Cardiac muscle cell (in vitro differentiated cells and primary cell): Measurements from ENCODE around the gene PLEKHD1. TPM values are rescaled to one million over a fixed set of nuclear protein-coding genes. Genes with fewer than 3 reads are reported as not detected.
A peak's percentile ranks its signal among the peaks of the same experiment; 100 is the strongest.

Experiments
- DNase-seq, 2 donors: peaks; one replicate each; pipeline versions ENCODE4 v3.0.0 to v3.0.0-alpha.2; 2010 to 2017; ENCODE audit warnings: low read depth in 1 of 2, low spot score in 1 of 2
- H3K27ac ChIP-seq: fragments of 200-600 bp; sonication (generic); 2 replicates; pipeline ENCODE4 v1.5.1; 2016
- H3K27me3 ChIP-seq: fragments of 200-600 bp; sonication (generic); 2 replicates; pipeline ENCODE4 v1.6.0; 2016; ENCODE audit warnings: control low read depth
- H3K36me3 ChIP-seq: fragments of 200-600 bp; sonication (generic); 2 replicates; pipeline ENCODE4 v1.5.1; 2016; ENCODE audit warnings: control low read depth
- H3K4me1 ChIP-seq: fragments of 200-600 bp; sonication (generic); 2 replicates; pipeline ENCODE4 v1.8.1; 2017; ENCODE audit warnings: low read depth, mild to moderate bottlenecking, mixed run types
- H3K4me3 ChIP-seq: fragments of 200-600 bp; sonication (generic); 2 replicates; pipeline ENCODE4 v1.5.1; 2016; ENCODE audit warnings: mild to moderate bottlenecking
- H3K9me3 ChIP-seq: fragments of 200-600 bp; sonication (generic); 2 replicates; pipeline ENCODE4 v1.5.1; 2017; ENCODE audit warnings: low read depth, mild to moderate bottlenecking, control low read depth
- polyA plus RNA-seq: library from polyadenylated mRNA; unstranded; fragments of >200 nt; fragmentation: Nextera tagmentation; extraction: Ambion mirVana; gene quantifications from 2 replicates; pipeline ENCODE4 v1.2.1, GENCODE V29; 2016
- total RNA-seq: library from RNA; depleted of rRNA; stranded (reverse); fragments of >200 nt; gene quantifications from 2 replicates; pipeline ENCODE4 v1.2.3, GENCODE V29; 2016
- TF ChIP-seq, protein P1 (sequence below): IDR thresholded peaks from 2 replicates; pipeline ENCODE4 v1.5.1; 2012; ENCODE audit warnings: low read depth, mild to moderate bottlenecking, low read length

The PLEKHD1 gene
- total and polyA plus RNA-seq, 2 experiments from 2014 or later = 0.12 to 0.37 TPM

DNA sequence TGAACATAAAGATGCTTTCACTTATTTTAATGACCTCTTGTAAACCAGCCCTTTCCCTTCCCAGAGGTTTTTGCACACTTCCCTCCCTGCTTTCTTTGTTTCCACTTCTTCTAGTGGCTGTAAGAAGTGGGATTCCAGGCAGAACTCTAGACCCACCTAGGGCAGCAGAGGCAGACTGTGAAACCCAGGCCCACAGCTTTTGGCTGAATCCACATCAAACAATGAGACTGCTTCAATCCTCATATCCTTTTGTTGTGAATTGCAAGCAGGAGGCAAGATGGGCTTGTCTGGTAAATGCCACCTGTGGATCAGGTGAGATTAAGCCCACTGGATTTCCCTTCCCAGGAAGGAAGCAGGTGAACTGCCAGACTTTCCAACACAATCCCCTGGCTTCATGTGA is 77.4 kb downstream of the PLEKHD1 start:
- peaks cover 34% of the 10 kb centered on the region for H3K27me3 ChIP-seq
- H3K4me1 ChIP-seq = no peaks in the 10 kb centered on the region
- no peak overlapping the region for H3K27ac ChIP-seq
- no peaks in the 10 kb centered on the region for H3K9me3 ChIP-seq
- no peaks in the 10 kb centered on the region for H3K36me3 ChIP-seq
- no peak overlapping the region for H3K4me3 ChIP-seq
- DNase-seq = no peak
- TF ChIP-seq, protein P1, sequence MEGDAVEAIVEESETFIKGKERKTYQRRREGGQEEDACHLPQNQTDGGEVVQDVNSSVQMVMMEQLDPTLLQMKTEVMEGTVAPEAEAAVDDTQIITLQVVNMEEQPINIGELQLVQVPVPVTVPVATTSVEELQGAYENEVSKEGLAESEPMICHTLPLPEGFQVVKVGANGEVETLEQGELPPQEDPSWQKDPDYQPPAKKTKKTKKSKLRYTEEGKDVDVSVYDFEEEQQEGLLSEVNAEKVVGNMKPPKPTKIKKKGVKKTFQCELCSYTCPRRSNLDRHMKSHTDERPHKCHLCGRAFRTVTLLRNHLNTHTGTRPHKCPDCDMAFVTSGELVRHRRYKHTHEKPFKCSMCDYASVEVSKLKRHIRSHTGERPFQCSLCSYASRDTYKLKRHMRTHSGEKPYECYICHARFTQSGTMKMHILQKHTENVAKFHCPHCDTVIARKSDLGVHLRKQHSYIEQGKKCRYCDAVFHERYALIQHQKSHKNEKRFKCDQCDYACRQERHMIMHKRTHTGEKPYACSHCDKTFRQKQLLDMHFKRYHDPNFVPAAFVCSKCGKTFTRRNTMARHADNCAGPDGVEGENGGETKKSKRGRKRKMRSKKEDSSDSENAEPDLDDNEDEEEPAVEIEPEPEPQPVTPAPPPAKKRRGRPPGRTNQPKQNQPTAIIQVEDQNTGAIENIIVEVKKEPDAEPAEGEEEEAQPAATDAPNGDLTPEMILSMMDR = no peak

DNA sequence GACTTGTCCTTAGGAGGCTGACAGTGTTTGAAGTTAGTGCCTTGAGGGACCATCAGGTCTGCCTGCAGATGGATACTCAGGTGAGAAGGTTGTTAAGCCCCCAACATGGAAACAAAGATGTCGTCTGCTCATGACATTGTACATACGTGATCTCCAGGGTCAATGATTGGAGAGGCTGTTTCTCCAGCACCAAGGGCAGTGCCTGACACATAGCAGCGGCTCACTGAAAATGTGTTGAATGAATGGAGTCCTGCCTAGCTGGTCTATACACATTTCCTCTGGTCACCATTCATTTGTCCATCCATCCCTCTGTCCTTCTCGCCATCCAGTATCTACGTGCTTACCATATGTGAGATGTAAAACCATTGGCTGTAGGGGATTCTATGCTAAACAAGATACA is 83.0 kb downstream of the PLEKHD1 start:
- Histone ChIP-seq H3K36me3 (no peaks in the 10 kb centered on the region), H3K27me3 (peaks cover 91% of the 10 kb centered on the region), H3K4me1 (no peaks in the 10 kb centered on the region), H3K9me3 (no peaks in the 10 kb centered on the region), H3K27ac (no peak overlapping the region), H3K4me3 (no peak overlapping the region)
- TF ChIP-seq, protein P1 = no peak
- DNase-seq = no peak

DNA sequence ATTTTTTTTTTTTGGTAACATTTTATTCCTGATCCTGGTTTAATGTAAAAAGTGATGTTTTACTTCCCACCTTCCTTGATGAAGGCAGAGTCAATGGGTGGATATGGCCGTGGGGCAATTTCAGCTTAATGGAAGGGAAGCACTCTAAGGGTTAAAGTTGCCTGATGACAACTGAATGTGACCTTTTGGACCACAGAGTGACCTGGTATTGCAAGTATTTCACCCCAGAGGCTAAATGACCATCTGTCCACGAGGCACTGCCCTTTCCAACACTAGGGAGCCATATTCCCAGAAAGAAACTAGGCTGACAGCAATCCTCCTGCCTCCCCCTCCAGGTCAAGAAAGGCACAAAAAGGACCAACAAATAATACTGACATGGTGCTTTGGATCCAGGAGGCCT is 85.3 kb downstream of the PLEKHD1 start:
- no peak overlapping the region for H3K27ac ChIP-seq
- no peaks in the 10 kb centered on the region for H3K4me1 ChIP-seq
- H3K27me3 ChIP-seq = peaks cover 99% of the 10 kb centered on the region
- no peaks in the 10 kb centered on the region for H3K36me3 ChIP-seq
- no peaks in the 10 kb centered on the region for H3K9me3 ChIP-seq
- no peak for DNase-seq
- TF ChIP-seq, protein P1 = no peak
- H3K4me3 ChIP-seq = no peak overlapping the region

DNA sequence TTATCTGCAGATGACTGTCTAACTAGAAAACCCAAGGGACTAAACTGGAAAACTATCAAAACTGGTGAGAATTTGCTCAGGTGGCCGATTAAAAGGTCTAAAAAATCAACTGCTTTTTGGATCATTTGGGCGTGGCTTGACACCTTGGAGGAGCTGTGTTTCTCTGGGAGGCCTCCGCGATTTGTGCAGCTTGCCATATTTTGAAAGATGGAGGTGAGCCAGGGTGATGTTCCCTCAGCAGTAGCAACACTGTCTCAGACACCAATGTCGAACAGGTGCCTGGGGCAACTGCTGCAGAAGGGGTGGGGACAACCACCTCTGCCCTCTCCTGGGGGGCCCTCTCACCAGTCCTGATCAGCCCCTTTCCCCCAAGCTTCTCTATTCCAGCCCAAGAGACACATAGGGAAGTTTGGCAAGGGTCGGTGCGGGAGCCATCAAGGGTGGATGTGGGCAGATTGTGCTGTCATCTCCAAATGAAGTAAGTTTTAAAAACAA is 86.4 kb downstream of the PLEKHD1 start:
- TF ChIP-seq, protein P1 = no peak
- Histone ChIP-seq H3K4me1 (no peaks in the 10 kb centered on the region), H3K36me3 (no peaks in the 10 kb centered on the region), H3K27me3 (peaks cover 99% of the 10 kb centered on the region), H3K27ac (no peak overlapping the region), H3K4me3 (no peak overlapping the region), H3K9me3 (no peaks in the 10 kb centered on the region)
- no peak for DNase-seq

DNA sequence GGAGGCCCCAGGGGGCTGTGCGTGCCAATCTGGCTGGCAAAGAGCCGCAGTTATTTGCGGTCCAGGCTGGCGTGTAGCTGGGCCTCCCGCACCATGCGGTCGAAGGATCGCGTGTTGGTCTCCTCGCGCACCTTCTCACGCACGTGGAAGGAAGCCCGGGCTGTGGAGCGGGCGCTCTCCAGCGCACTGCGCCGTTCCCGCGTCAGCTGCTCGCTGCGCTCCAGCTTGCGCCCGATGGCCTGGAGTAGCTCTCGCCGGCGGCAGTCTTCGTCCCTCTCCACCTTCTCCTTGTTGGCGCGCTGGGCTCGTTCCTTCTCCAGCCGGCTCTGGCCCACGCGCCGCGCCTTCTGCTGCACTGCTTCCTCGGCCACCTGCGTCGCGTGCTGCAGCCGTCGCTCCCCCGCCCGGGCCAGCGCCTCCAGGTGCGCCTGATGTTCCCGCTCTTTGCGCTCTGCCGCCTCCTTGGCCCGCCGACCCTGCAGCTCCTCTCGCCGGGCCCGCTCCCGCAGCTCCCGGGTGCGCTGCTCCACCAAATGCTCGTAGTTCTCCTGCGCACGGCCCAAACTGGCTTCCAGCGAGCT is 87.0 kb downstream of the PLEKHD1 start:
- Histone ChIP-seq H3K27ac (no peak overlapping the region), H3K9me3 (no peaks in the 10 kb centered on the region), H3K36me3 (no peaks in the 10 kb centered on the region), H3K4me1 (no peaks in the 10 kb centered on the region), H3K27me3 (peaks cover 99% of the 10 kb centered on the region), H3K4me3 (peak overlapping the region; percentile 24)
- TF ChIP-seq, protein P1 = no peak
- peak in 1 of 2 donors; percentile 27 for DNase-seq
